ENCODE measurements around the gene ARPC1B. TPM values are rescaled to one million over a fixed set of nuclear protein-coding genes. Genes with fewer than 3 reads are reported as not detected.
"Not testable (repeated sequence)": the region's sequence is repeated elsewhere in the genome, so short reads cannot be mapped to it uniquely, and the experiment has no call there.

ARPC1B gene
- total RNA-seq, 1 donor from 2014 or later = 55.0 TPM

DNA sequence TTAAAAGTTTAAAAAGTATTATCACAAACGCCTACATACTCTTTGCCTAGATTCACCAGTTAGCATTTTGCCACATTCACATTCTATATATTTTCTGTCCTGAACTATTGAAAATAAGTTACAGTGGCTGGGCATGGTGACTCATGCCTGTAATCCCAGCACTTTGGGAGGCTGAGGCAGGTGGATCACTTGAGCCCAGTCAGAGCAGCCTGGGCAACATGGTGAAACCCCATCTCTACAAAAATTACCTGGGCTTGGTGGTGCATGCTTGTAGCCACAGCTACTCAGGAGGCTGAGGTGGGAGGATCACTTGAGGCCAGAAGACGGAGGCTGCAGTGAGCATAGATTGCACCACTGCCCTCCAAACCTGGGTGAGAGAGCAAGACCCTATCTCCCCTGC is 43.5 kb upstream of the ARPC1B start:
- no peaks in the 10 kb centered on the region for H3K9me3 Mint-ChIP-seq
- peaks cover 14% of the 10 kb centered on the region for H3K36me3 Mint-ChIP-seq
- peak overlapping the region; percentile 49 for H3K4me3 Mint-ChIP-seq
- peaks cover 31% of the 10 kb centered on the region for H3K4me1 Mint-ChIP-seq (ENCODE audit: unreplicated experiment)
- H3K27me3 Mint-ChIP-seq = no peaks in the 10 kb centered on the region
- TF ChIP-seq, protein P1, sequence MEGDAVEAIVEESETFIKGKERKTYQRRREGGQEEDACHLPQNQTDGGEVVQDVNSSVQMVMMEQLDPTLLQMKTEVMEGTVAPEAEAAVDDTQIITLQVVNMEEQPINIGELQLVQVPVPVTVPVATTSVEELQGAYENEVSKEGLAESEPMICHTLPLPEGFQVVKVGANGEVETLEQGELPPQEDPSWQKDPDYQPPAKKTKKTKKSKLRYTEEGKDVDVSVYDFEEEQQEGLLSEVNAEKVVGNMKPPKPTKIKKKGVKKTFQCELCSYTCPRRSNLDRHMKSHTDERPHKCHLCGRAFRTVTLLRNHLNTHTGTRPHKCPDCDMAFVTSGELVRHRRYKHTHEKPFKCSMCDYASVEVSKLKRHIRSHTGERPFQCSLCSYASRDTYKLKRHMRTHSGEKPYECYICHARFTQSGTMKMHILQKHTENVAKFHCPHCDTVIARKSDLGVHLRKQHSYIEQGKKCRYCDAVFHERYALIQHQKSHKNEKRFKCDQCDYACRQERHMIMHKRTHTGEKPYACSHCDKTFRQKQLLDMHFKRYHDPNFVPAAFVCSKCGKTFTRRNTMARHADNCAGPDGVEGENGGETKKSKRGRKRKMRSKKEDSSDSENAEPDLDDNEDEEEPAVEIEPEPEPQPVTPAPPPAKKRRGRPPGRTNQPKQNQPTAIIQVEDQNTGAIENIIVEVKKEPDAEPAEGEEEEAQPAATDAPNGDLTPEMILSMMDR (conservative IDR thresholded peaks at IDR 0.05) = no peak
- no peak for DNase-seq (ENCODE audit: extremely low spot score, unreplicated experiment)
- peak overlapping the region; percentile 99 for H3K27ac Mint-ChIP-seq

DNA sequence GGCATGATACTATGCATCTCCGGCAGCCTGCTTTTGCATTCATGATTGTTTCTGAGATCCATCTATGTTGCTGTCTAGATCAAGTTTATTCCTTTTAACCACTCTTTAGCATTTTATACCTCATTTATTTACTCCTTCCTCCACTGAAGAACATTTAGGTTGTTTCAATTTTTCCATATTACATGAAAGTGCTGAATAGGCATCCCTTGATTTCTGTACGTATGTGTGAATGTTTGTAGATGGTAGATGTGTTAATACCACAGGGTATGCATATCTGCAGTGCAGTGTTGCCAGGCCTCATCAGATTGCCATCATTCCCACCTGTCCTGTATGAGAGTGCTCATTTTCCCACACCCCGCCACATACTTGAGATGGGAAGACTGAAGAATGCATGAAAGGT is 34.9 kb upstream of the ARPC1B start:
- TF ChIP-seq, protein P1 (conservative IDR thresholded peaks at IDR 0.05) = no peak
- H3K4me1 Mint-ChIP-seq (ENCODE audit: unreplicated experiment) = no peaks in the 10 kb centered on the region
- H3K9me3 Mint-ChIP-seq = no peaks in the 10 kb centered on the region
- no peak for DNase-seq (ENCODE audit: extremely low spot score, unreplicated experiment)
- H3K27ac Mint-ChIP-seq = no peak overlapping the region
- no peak overlapping the region for H3K4me3 Mint-ChIP-seq
- peaks cover 31% of the 10 kb centered on the region for H3K36me3 Mint-ChIP-seq
- no peaks in the 10 kb centered on the region for H3K27me3 Mint-ChIP-seq

DNA sequence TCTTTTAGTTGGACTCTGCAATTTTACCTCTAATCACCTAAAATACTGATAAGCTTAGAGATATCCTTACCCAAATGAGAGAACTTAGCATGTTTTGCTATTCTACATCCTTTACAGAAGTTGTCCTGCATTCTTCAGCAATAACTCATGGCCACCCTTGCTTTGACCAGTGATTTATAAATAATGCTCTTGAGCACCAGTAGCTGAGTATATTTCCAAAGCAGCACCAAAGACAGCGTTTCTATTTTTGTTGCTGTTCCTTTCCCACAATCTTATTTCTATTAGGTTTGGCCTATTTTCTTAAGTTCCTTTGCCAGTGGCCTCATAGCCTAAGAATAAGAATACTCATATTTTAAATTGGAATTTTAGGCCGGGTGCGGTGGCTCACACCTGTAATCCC is 33.9 kb upstream of the ARPC1B start:
- DNase-seq (ENCODE audit: extremely low spot score, unreplicated experiment) = no peak
- Mint-ChIP-seq H3K4me1 (ENCODE audit: unreplicated experiment) (no peaks in the 10 kb centered on the region), H3K36me3 (peaks cover 27% of the 10 kb centered on the region)

DNA sequence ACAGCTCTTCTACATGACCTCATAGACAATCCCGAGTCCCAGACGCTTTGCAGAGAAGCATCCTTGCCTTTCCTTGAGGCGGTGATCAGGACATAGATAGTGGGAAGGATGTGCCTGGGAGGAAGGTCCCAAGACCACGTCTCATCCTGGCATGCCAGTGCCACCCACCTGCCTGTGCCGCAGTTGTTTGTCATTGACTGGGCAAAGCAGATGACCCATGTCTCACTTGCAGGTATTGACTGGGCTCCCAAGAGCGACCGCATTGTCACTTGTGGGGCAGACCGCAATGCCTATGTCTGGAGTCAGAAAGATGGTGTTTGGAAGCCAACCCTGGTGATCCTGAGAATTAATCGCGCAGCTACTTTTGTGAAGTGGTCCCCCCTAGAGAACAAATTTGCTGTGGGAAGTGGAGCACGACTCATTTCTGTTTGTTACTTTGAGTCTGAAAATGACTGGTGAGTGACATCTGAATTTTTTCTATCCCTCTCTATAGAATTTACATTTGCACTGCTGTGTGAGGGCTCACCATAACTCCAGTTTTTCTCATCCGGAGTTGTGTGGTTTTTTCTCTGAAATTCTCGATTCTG is 30.4 kb upstream of the ARPC1B start:
- Mint-ChIP-seq H3K9me3 (no peaks in the 10 kb centered on the region), H3K27ac (peak overlapping the region; percentile 22), H3K4me1 (ENCODE audit: unreplicated experiment) (no peaks in the 10 kb centered on the region), H3K36me3 (peaks cover 22% of the 10 kb centered on the region), H3K27me3 (no peaks in the 10 kb centered on the region), H3K4me3 (no peak overlapping the region)
- DNase-seq (ENCODE audit: extremely low spot score, unreplicated experiment) = no peak
- TF ChIP-seq, protein P1 (conservative IDR thresholded peaks at IDR 0.05) = no peak

More for the DNA sequence above, 33.9 kb upstream of the ARPC1B start:
- Mint-ChIP-seq H3K27ac (no peak overlapping the region), H3K9me3 (no peaks in the 10 kb centered on the region), H3K27me3 (no peaks in the 10 kb centered on the region), H3K4me3 (no peak overlapping the region)
- TF ChIP-seq, protein P1 (conservative IDR thresholded peaks at IDR 0.05) = no peak

DNA sequence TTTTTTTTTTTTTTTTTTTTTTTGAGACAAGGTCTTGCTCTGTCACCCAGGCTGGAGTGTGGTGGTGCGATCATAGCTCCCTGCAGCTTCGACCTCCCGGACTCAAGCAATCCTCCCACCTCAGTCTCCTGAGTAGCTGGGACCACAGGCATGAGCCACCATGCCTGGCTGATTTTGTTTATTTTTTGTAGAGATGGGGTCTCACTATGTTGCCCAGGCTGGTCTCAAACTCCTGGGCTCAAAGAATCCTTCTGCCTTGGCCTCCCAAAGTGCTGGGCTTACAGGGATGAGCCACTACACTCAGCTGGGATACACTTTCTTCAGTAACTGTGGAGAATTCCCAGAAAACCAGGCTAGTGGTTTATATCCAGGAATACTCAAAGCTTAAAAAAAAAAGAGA is 23.9 kb upstream of the ARPC1B start:
- H3K4me3 Mint-ChIP-seq, H3K27ac Mint-ChIP-seq: not testable (repeated sequence)

DNA sequence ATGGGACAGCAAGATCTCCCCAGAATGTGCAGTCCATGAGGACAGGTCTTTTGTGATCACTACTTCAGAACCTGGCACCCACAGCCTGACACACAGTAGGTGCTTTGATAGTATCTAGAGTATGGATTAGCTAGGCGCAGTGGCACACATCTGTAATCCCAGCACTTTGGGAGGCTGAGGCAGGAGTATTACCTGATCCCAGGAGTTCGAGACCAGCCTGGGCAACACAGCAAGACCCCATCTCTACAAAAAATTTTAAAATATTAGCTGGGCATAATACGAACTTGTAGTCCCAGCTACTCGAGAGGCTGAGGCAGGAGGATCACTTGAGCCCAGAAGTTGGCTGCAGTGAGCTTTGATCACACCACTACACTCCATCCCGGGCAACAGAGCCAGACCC is 22.3 kb upstream of the ARPC1B start:
- DNase-seq (ENCODE audit: extremely low spot score, unreplicated experiment) = no peak
- Mint-ChIP-seq H3K9me3 (no peaks in the 10 kb centered on the region), H3K27ac (no peak overlapping the region), H3K36me3 (peaks cover 21% of the 10 kb centered on the region), H3K27me3 (no peaks in the 10 kb centered on the region), H3K4me3 (no peak overlapping the region), H3K4me1 (ENCODE audit: unreplicated experiment) (no peaks in the 10 kb centered on the region)
- TF ChIP-seq, protein P1 (conservative IDR thresholded peaks at IDR 0.05) = no peak

More for the DNA sequence above, 23.9 kb upstream of the ARPC1B start:
- not testable (repeated sequence) for H3K4me1 Mint-ChIP-seq (ENCODE audit: unreplicated experiment); H3K27me3 Mint-ChIP-seq; H3K9me3 Mint-ChIP-seq; DNase-seq (ENCODE audit: extremely low spot score, unreplicated experiment)
- H3K36me3 Mint-ChIP-seq = peaks cover 19% of the 10 kb centered on the region
